Fibroblast of peridontal ligament (primary cell): ENCODE data around the gene PRDM16.
"Not testable (repeated sequence)": the region's sequence is repeated elsewhere in the genome, so short reads cannot be mapped to it uniquely, and the experiment has no call there.

Source experiments
- DNase-seq: peaks from one replicate; pipeline ENCODE4 v3.0.0-alpha.2; 2010; ENCODE audit errors: extremely low read depth

The PRDM16 gene

GRCh38 chr1:3226191-3226590 is 157.2 kb downstream of the PRDM16 start:
- DNase-seq: no peak

- no peak for DNase-seq
Observed at GRCh38 chr1:3226701-3227350, 157.8 kb downstream of the PRDM16 start.

- DNase-seq: no peak
Observed at GRCh38 chr1:3227351-3227704, 158.3 kb downstream of the PRDM16 start.

GRCh38 chr1:3227893-3228292 is 158.9 kb downstream of the PRDM16 start:
- DNase-seq: no peak

- DNase-seq: no peak
Observed at GRCh38 chr1:3229081-3229725, 160.2 kb downstream of the PRDM16 start.

- DNase-seq: no peak
Observed at GRCh38 chr1:3230553-3230952, 161.6 kb downstream of the PRDM16 start.

- DNase-seq: no peak
Observed at GRCh38 chr1:3231245-3231644, 162.2 kb downstream of the PRDM16 start.

GRCh38 chr1:3231826-3232225 is 162.8 kb downstream of the PRDM16 start:
- no peak for DNase-seq

GRCh38 chr1:3233031-3233430 is 164.0 kb downstream of the PRDM16 start:
- no peak for DNase-seq

- no peak for DNase-seq
Observed at GRCh38 chr1:3233551-3233950, 164.5 kb downstream of the PRDM16 start.

GRCh38 chr1:3234281-3234680 is 165.3 kb downstream of the PRDM16 start:
- DNase-seq: no peak

- DNase-seq: no peak
Observed at GRCh38 chr1:3234956-3235355, 166.0 kb downstream of the PRDM16 start.

GRCh38 chr1:3235496-3235895 is 166.5 kb downstream of the PRDM16 start:
- no peak for DNase-seq

GRCh38 chr1:3236361-3236760 is 167.4 kb downstream of the PRDM16 start:
- no peak for DNase-seq

GRCh38 chr1:3236955-3237354 is 168.0 kb downstream of the PRDM16 start:
- no peak for DNase-seq

- DNase-seq: no peak
Observed at GRCh38 chr1:3237570-3237969, 168.6 kb downstream of the PRDM16 start.

GRCh38 chr1:3237994-3238702 is 169.1 kb downstream of the PRDM16 start:
- no peak for DNase-seq

GRCh38 chr1:3238703-3239278 is 169.8 kb downstream of the PRDM16 start:
- no peak for DNase-seq

- DNase-seq: not testable (repeated sequence)
Observed at GRCh38 chr1:3239991-3240390, 171.0 kb downstream of the PRDM16 start.

- DNase-seq: no peak
Observed at GRCh38 chr1:3240524-3241235, 171.7 kb downstream of the PRDM16 start.

GRCh38 chr1:3241236-3241550 is 172.2 kb downstream of the PRDM16 start:
- DNase-seq: no peak

- no peak for DNase-seq
Observed at GRCh38 chr1:3241673-3242407, 172.8 kb downstream of the PRDM16 start.
